ENCODE results near the gene CD22.

- TF ChIP-seq CTCF (conservative IDR thresholded peaks at IDR 0.05; ENCODE audit: low read length), result no peak
- TF ChIP-seq EZH2phosphoT487 (IDR thresholded peaks at IDR 0.05; ENCODE audit: borderline replicate concordance), result no peak
Observed at GRCh38 chr19:35368378-35368777, 39.4 kb downstream of the CD22 start.
